Sciatic nerve (tissue), 2 donors: ENCODE data around the gene NPY4R. TPM values are rescaled to one million over a fixed set of nuclear protein-coding genes. Genes with fewer than 3 reads are reported as not detected.
A peak's percentile ranks its signal among the peaks of the same experiment; 100 is the strongest.
"Not testable (repeated sequence)": the region's sequence is repeated elsewhere in the genome, so short reads cannot be mapped to it uniquely, and the experiment has no call there.

Experiments
- ATAC-seq: fragments of 200-7000 bp; cut with Tn5 transposase; one replicate; pipeline ENCODE4 v1.9.1; 2020; ENCODE audit warnings: mild to moderate bottlenecking, moderate library complexity
- DNase-seq: peaks from one replicate; pipeline ENCODE4 v3.0.0-alpha.2; 2020; ENCODE audit warnings: low spot score
- intact Hi-C: fragments of 100-400 bp; cut with DNase I; formaldehyde crosslinking; loops from one replicate; pipeline ENCODE4 v1.14.2; 2022
- total RNA-seq: library from RNA; stranded (reverse); fragmentation: NEBNext Ultra II Directional; extraction: Animal tissue kit (Norgen Biotek cat#: 25700); gene quantifications from one replicate; pipeline ENCODE4 v1.2.1, GENCODE V29; 2021
- donor health status: DM: no; HTN: no; CAD: no.
- donor health status: DM: no; HTN: no; CAD: no.

NPY4R gene
- not detected for total RNA-seq

- DNase-seq, intact Hi-C loops, ATAC-seq: not testable (repeated sequence)
Measured at GRCh38 chr10:46465765-46466164, at the start of gene NPY4R. Gene NPY4R, minus strand, starts transcription at chr10:46465958. Its CDS starts 3,323 bp downstream, at chr10:46462635.

DNA sequence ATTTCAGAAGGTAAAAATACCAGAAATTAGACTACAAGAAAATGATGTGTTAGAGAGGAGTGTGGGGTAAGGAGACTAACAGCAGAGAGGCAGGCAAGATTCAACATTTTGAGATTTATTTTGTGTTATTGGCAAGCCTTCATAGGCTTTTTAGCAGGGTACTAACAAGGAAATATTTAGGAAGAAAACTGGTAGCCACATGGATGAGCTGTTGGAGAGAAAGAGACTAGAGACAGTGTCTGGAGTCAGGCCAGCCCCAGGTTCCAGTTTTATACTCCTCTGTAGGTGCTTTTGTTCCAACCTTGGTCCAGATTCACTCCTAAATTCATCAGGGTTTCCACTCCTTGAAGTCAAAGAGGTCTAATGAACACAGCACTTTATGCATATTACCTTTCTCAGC, 49.6 kb upstream of the NPY4R start:
- peak; percentile 45 for DNase-seq
- ATAC-seq: no peak
- intact Hi-C loops: no loop called here

DNA sequence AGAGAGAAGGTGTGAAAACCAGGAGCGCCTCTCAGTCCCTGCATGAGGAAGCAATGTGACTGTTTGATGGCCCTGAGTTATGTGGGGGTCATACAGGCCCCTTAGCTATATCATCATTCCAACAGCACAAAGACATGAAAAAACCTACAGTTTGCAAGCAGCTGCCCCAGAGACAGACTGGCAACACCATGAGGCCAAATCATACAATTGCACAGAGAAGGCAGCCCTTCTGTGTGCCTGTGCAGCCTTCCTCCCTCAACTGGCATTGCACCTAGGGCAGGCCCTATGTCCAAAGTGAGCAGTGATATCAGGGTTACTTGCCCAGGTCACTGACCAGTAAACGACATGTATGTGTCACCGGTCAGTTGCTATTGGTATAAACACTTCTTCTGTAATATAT, 49.1 kb upstream of the NPY4R start:
- intact Hi-C loops: no loop called here
- DNase-seq (peak; percentile 35), ATAC-seq (no peak)

DNA sequence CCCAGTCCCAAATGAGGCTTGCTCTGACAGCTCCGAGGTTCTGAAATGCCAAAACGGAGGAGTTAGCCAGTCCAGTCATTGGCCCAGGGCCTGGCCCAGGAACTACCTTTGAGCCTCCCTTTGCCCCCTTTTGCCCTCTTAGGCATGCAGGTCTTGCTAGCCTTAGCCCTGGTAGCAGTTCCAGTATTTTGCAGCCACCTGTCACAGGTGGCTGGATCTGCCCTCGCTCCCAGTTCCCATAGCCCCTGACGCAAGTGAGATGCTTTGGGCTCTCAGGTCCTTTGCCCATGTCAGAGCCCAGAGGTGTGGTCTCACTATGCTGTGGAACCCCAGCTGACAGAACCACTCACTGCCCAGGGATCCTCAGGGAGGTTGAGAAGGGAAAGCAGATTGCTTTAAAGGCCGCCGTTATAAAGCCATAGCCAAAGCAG, 48.7 kb upstream of the NPY4R start:
- ATAC-seq: no peak
- intact Hi-C loops: no loop called here
- peak; percentile 54 for DNase-seq

GRCh38 chr10:46513333-46513732, 47.6 kb upstream of the NPY4R start:
- intact Hi-C loops: not testable (repeated sequence)

DNA sequence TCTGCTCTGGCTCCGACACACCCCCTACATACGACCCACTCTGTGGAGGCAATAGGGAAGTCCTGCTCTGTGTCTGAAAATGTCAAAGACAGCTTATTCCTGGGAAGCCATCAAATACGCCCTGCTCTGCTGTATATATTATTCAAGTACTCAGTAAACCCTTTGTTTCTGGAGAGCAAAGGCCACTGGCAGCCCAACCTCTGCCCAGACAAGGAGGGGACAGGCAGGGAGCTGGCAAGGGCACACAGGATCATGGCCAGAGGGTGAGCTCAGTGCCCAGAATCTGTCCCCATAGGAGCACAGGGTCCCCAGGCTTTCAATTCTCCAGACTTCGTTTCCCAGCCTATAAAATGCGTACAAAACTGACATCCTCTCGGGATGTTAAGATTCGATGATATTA, 47.0 kb upstream of the NPY4R start:
- ATAC-seq, intact Hi-C loops, DNase-seq: not testable (repeated sequence)

More at GRCh38 chr10:46513333-46513732, 47.6 kb upstream of the NPY4R start:
- DNase-seq, ATAC-seq: not testable (repeated sequence)

DNA sequence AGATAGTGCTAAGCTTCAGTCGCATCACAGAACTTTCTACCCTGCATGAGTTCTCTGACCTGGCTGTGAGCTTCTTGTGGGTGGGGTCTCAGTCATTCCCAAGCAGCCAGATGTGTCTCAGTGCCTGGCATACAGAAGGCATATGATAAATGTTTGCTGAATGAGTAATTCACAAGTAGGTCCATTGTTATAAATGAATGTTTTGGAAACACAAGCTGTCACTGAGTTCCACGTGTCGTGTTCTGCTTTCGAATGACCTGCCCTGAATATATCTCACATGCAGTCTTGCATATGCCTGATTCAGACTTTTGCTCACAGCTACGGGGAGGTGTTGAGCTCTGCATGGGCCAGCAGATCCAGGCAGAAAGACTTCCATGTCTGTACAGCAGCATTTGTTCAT, 46.2 kb upstream of the NPY4R start:
- intact Hi-C loops, DNase-seq, ATAC-seq: not testable (repeated sequence)

- ATAC-seq, DNase-seq, intact Hi-C loops: not testable (repeated sequence)
Measured at GRCh38 chr10:46499990-46500389, 34.2 kb upstream of the NPY4R start.

DNA sequence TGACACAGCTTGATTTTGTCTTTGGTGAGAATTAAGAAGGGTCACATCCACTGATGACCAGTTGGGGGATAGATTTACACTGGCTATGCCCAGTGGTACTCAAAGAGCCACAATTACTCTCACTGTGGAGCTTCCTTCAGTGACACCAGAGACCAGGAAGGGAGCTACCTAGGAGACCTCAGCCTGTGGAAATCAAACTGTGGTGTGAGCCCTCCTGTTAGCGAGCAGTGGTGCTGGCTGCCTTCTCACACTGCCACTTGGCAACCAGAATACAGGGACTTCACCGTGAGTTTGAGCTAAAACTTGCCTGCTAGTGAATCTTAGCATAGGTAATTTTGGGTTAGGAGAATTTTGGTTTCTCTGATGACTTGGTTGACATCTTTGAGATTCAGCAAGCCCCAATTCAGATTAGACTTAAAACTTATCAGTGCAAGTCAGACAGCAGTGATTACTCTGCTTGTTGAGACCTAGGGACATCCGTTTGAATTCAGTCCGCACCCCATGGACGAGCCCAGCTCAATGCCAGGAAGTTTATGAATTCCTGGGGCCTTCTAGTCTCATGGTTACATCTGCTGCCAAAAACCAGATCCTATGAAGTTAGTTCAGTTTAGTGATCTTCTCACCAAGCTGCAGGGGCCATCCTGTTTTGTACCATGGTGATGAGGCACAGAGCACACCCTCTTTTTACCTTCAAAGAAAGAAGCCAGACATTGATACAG, 33.4 kb upstream of the NPY4R start:
- ATAC-seq, intact Hi-C loops, DNase-seq: not testable (repeated sequence)

DNA sequence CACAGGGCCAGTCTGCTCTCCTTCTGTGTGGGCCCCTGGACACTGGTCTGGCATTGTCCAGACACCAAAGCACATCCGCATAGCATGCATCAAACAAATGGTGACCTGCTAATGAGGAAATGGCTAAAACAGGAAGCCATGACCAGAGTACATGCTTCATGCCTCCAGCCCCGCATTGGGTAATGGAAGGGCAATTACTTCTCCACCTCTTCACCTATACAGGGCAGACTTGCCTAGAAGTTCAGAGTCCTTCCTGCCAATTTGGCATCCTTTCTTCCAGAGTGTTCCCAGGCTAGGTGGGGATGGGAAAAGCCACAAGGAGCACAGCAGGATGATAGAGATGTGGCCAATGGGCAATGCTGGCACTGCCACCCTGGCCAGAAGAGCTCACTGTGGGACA, 32.1 kb upstream of the NPY4R start:
- DNase-seq, intact Hi-C loops, ATAC-seq: not testable (repeated sequence)

- DNase-seq, intact Hi-C loops, ATAC-seq: not testable (repeated sequence)
Measured at GRCh38 chr10:46497401-46497800, 31.6 kb upstream of the NPY4R start.

- ATAC-seq, DNase-seq, intact Hi-C loops: not testable (repeated sequence)
Measured at GRCh38 chr10:46491364-46492114, 25.8 kb upstream of the NPY4R start.

GRCh38 chr10:46490285-46490684, 24.5 kb upstream of the NPY4R start:
- intact Hi-C loops, DNase-seq, ATAC-seq: not testable (repeated sequence)

DNA sequence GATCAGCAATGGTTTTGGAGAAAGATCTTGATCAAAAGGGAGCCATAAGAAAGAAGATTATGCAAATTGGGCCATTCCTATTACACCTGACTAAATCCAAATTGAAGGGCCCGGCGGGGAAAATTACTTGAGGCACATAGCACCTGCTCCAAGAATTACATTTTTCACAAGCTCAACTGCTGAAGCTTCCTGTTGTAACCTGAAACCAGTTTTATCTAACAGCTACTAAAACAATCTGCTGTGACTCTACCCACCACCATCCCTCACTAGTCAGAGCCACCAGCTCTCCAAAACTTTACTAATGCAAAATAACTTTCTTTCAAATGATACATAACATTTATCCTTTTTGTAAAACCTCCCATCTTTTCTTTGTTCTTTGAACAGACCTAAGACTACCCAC, 20.7 kb upstream of the NPY4R start:
- intact Hi-C loops, DNase-seq, ATAC-seq: not testable (repeated sequence)

DNA sequence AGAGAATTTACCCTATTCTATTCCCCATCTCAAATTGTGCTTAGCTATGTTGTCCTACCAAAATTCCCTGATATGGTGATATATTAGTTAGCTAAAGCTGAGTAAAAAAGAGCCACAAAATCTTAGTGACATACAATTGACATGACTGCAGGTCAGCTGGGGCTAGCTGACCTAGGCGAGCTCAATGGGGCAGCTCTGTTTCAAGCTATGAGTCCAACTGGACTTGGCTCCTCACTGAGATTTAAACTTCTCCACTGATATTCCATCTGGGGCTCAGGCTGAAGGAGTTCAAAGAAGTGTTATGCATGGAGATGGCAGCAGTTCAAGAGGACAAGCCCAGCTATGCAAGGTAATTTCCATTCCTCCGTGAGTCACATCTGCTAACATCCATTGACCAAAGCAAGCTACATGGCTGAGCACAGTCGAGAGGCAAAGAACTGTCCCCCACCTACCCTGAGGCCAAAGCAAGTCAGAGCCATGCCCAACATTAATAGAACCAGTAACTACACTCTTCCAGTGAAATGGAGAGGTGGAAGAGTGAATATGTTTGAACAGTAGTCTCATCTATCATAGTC, 9.1 kb upstream of the NPY4R start:
- DNase-seq, intact Hi-C loops, ATAC-seq: not testable (repeated sequence)

DNA sequence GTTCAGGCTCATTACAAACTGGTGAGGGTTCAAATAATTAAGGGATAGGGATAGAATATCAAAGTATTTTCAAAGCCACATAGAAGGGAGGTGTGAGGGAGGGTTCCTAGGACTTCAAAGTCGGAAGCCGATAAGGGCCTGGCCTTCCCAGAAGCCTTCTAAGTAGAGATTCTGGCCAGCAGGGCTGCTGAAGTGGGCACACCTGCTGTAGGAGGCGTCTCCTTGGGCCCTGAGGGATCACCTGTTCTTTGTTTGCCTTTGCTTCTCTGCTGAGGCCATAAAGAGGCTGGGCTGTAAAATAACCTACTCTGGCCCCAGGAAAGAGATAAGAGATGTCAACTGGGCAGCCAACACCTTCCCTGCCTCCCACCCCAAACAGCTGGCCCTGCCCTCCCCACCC, 8.0 kb upstream of the NPY4R start:
- DNase-seq, intact Hi-C loops, ATAC-seq: not testable (repeated sequence)

DNA sequence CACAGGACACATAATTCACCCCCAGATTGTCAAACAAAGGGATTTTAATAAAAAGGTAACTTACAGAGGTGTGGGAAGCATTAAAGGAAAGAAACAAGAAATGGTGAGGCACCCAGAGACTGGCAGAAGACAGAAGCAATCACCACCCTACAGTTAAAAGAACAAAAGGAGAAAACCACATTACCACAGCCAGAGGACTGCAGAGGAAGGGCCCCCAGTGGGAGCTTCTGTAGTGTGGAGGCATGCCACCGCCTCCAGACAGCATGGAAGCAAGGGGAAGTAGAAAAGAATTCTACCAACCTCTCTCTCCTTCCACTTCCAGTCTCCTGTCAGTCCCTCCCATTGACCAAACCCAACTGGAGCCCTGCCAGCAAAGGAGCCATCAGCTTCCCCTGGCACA, 4.4 kb upstream of the NPY4R start:
- ATAC-seq, intact Hi-C loops, DNase-seq: not testable (repeated sequence)

DNA sequence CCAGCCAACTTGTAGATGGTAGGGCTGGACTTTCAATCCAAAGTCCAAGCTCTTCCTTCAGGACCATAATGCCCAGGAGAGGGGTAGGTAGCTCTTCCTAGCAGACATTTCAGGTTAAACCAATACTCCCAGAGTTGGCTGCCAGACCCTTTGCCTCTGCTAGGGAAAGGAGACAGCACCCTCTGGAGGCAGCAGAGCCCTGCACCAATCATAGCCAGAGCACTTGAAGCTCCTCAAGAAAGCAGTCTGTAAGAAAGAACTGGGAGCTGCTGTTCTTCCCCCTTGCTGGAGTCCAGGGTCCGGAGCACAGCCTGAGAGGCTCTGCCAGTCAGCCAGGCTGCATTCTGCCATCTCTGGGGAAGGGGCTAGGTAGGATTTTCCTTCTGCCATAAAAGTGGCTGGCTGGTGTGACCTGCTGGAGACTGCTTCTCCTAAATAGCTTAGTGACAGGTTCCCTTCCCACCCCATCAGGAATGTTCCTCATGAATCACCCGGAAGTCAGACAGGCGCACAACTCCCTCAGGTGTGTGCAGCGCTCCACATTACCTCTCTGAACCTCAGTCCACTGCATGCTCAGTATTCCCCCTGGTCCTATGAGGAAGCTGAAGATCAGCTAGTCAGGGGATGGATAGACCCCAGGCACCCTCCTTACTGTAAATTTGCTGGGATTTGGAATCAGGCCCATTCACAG, 2.5 kb upstream of the NPY4R start:
- ATAC-seq: peak; percentile 65
- DNase-seq, intact Hi-C loops: not testable (repeated sequence)

DNA sequence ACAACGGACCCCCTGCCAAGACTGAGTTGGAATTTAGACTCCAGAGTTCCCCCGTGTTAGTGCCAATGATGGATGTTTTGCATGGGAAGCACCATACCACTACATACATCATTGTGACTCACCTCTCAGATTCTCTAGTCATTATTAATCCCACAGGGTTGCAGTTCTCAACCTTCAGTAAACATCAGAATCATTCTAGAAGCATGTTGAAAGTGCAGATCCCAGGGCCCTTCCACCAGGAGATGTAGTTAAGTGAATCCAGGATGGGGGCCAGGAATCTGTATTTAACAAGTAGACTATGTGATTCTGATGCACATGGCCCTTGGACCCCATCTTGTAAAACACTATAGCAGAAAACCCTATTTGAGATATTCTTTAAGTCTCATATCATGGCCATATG, 2.1 kb downstream of the NPY4R start:
- intact Hi-C loops, DNase-seq, ATAC-seq: not testable (repeated sequence)
